Glutamatergic neuron (in vitro differentiated cells): ENCODE measurements around the gene TNFAIP8L1. TPM values are rescaled to one million over a fixed set of nuclear protein-coding genes. Genes with fewer than 3 reads are reported as not detected.
A peak's percentile ranks its signal among the peaks of the same experiment; 100 is the strongest.

Experiments used
- DNase-seq: peaks from one replicate; pipeline ENCODE4 v3.0.0; 2022
- H3K27ac Mint-ChIP-seq: one replicate; pipeline ENCODE4 v1.8.0; 2020; ENCODE audit warnings: mild to moderate bottlenecking, mixed read lengths, inconsistent platforms; ENCODE audit not compliant: unreplicated experiment
- H3K27me3 Mint-ChIP-seq: one replicate; pipeline ENCODE4 v1.8.0; 2020; ENCODE audit warnings: mild to moderate bottlenecking, moderate library complexity, mixed read lengths, inconsistent platforms; ENCODE audit not compliant: unreplicated experiment
- H3K36me3 Mint-ChIP-seq: one replicate; pipeline ENCODE4 v1.8.0; 2020; ENCODE audit warnings: mild to moderate bottlenecking, mixed read lengths, inconsistent platforms; ENCODE audit not compliant: unreplicated experiment
- H3K4me1 Mint-ChIP-seq: one replicate; pipeline ENCODE4 v1.8.0; 2020; ENCODE audit warnings: mild to moderate bottlenecking, low read depth, mixed read lengths, inconsistent platforms; ENCODE audit not compliant: unreplicated experiment
- H3K4me3 Mint-ChIP-seq: one replicate; pipeline ENCODE4 v1.8.0; 2020; ENCODE audit warnings: mild to moderate bottlenecking, mixed read lengths, inconsistent platforms; ENCODE audit not compliant: unreplicated experiment
- H3K9me3 Mint-ChIP-seq: one replicate; pipeline ENCODE4 v1.8.0; 2020; ENCODE audit warnings: mild to moderate bottlenecking, moderate library complexity, mixed read lengths, inconsistent platforms; ENCODE audit not compliant: unreplicated experiment
- total RNA-seq: library from RNA; stranded (reverse); fragmentation: NEBNext Ultra II Directional; extraction: Animal tissue kit (Norgen Biotek cat#: 25700); gene quantifications from one replicate; pipeline ENCODE4 v1.2.1, GENCODE V29; 2021; ENCODE audit not compliant: unreplicated experiment
- TF ChIP-seq, protein P1 (sequence below): fragments of 200-600 bp; sonication (generic); IDR thresholded peaks from one replicate; pipeline ENCODE4 v1.5.0; 2021; ENCODE audit not compliant: partially characterized antibody, unreplicated experiment

The TNFAIP8L1 gene
- total RNA-seq, 1 donor from 2014 or later: 23.6 TPM

DNA sequence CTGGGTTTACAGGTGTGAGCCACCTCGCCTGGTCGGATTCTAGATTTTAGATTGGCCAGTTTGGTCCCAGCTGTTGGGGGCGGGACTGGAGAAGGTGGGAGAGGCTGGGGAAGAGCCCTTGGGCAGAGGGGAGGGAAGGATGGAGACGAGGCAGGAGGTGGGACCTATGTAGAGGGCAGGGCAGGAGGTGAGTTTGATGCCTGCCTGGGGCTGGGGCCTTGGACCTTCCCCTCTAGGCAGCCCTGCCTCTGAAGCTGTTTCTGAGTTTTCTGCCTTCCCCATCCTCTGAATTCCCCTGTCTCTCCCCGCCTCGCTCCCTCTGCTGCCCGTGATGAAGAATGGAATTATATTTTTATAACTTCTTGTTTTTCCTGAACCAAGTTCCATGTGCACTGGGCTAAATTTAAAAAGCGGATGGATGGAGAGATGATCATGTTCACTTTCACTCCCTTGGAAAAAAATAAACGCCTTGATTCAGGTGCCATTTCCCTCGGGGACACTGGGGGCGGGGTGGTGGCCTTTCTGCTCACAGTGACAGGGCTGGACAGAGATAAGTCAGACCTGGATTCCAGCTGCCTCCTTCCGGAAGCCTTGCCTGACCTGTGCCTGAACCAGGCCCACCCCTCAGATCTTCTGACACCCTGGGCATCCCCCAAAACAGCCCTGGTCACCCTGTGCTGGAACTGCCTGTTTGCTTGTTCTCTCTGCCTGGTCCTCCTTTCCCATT lies 16.5 kb upstream of the TNFAIP8L1 start:
- Mint-ChIP-seq H3K4me1 (peaks cover 14% of the 10 kb centered on the region), H3K36me3 (no peaks in the 10 kb centered on the region), H3K27ac (no peak overlapping the region), H3K9me3 (no peaks in the 10 kb centered on the region), H3K27me3 (peaks cover 2% of the 10 kb centered on the region), H3K4me3 (no peak overlapping the region)
- TF ChIP-seq, protein P1, sequence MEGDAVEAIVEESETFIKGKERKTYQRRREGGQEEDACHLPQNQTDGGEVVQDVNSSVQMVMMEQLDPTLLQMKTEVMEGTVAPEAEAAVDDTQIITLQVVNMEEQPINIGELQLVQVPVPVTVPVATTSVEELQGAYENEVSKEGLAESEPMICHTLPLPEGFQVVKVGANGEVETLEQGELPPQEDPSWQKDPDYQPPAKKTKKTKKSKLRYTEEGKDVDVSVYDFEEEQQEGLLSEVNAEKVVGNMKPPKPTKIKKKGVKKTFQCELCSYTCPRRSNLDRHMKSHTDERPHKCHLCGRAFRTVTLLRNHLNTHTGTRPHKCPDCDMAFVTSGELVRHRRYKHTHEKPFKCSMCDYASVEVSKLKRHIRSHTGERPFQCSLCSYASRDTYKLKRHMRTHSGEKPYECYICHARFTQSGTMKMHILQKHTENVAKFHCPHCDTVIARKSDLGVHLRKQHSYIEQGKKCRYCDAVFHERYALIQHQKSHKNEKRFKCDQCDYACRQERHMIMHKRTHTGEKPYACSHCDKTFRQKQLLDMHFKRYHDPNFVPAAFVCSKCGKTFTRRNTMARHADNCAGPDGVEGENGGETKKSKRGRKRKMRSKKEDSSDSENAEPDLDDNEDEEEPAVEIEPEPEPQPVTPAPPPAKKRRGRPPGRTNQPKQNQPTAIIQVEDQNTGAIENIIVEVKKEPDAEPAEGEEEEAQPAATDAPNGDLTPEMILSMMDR: no peak
- no peak for DNase-seq

- peak overlapping the region; percentile 52 for H3K4me3 Mint-ChIP-seq
- no peaks in the 10 kb centered on the region for H3K9me3 Mint-ChIP-seq
Observed at GRCh38 chr19:4624301-4624700, 15.0 kb upstream of the TNFAIP8L1 start.

GRCh38 chr19:4624733-4625362 lies 14.5 kb upstream of the TNFAIP8L1 start:
- Mint-ChIP-seq H3K27ac (no peak overlapping the region), H3K9me3 (no peaks in the 10 kb centered on the region), H3K4me3 (no peak overlapping the region), H3K27me3 (no peaks in the 10 kb centered on the region), H3K36me3 (no peaks in the 10 kb centered on the region), H3K4me1 (peaks cover 14% of the 10 kb centered on the region)
- TF ChIP-seq, protein P1: no peak
- no peak for DNase-seq

More at GRCh38 chr19:4624301-4624700, 15.0 kb upstream of the TNFAIP8L1 start:
- Mint-ChIP-seq H3K36me3 (no peaks in the 10 kb centered on the region), H3K27ac (peak overlapping the region; percentile 75), H3K4me1 (peaks cover 14% of the 10 kb centered on the region), H3K27me3 (no peaks in the 10 kb centered on the region)
- TF ChIP-seq, protein P1: no peak
- no peak for DNase-seq

DNA sequence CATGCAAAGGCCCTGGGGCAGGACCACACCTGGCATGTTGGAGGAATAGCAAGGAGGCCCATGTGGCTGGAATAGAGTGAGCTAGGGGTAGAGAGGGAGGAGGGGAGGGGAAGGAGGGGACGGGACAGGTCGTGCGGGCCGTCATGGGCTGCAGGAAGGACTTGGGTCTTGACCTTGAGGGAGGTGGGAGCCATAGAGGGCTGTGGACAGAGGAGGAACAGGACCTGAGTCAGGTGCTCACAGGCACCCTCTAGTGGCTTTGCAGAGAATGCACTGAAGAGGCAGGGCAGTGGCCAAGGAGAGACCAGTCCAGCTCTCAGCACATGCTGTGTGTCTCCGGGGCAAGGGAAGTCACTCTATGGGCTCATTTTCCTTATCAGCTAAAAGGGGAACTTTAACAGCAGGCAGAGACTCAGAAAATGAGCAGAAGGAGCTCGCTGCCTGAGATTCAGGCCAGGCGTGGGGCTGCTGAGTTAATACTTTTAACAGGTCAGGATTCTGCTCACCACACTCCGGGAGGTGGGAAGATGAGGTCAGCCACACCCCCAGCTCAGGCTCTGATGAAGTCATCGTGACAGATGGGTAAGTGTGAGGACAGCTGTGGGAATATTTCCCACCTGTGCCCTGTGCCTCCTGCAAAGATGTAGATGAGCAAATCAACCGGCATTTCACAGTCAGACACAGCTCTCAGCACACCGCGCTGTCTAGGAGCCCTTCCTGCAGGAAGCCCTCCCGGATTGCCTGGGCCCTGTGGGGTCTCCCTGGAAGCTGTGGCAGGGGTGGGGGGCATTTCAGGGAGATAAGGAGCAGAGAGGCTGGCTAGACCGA lies 6.0 kb upstream of the TNFAIP8L1 start:
- Mint-ChIP-seq H3K27ac (peak overlapping the region; percentile 99), H3K4me1 (peaks cover 12% of the 10 kb centered on the region), H3K36me3 (peaks cover 4% of the 10 kb centered on the region), H3K4me3 (peak overlapping the region; percentile 78), H3K9me3 (peaks cover 27% of the 10 kb centered on the region), H3K27me3 (peaks cover 28% of the 10 kb centered on the region)
- TF ChIP-seq, protein P1: peak; percentile 87
- peak; percentile 88 for DNase-seq

GRCh38 chr19:4635754-4636116 lies 3.6 kb upstream of the TNFAIP8L1 start:
- H3K4me1 Mint-ChIP-seq: peaks cover 12% of the 10 kb centered on the region
- H3K4me3 Mint-ChIP-seq: peak overlapping the region; percentile 83
- H3K27ac Mint-ChIP-seq: peak overlapping the region; percentile 99
- H3K9me3 Mint-ChIP-seq: peaks cover 27% of the 10 kb centered on the region
- H3K36me3 Mint-ChIP-seq: peaks cover 4% of the 10 kb centered on the region
- TF ChIP-seq, protein P1: no peak
- H3K27me3 Mint-ChIP-seq: peaks cover 28% of the 10 kb centered on the region
- peak; percentile 92 for DNase-seq
